Breast epithelium (tissue), 3 donors: Measurements from ENCODE around the gene MAP3K19.

Experiments used
- CTCF ChIP-seq, 3 donors: fragments of 450-650 bp; IDR thresholded peaks; one replicate each; pipeline ENCODE4 v1.5.1; 2016 to 2017; ENCODE audit warnings: antibody characterized with exemption in 3 of 3, mild to moderate bottlenecking in 3 of 3, moderate library complexity in 3 of 3
- POLR2A ChIP-seq: fragments of 450-650 bp; IDR thresholded peaks from one replicate; pipeline ENCODE4 v1.6.1; 2016; ENCODE audit warnings: antibody characterized with exemption, mild to moderate bottlenecking, moderate library complexity

DNA sequence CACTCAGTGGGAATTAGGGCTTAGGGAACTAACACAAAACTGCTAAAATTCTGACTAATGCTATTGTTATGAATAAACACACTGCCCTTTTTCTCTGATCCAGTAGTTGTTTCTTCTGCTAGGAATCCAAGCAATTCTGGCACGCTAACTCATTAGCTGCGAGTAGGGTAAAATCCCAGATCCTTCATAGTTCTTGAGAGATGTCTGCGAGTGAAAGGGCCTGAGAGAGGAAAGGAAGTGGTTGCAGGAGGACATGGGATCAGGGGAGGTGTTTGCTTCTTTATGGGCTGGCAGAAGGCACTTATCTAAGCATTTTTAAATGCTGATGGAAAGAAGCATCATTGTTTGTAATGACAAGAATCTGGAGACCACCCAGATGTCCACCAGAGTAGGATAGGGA, 9.4 kb downstream of the MAP3K19 start:
- TF ChIP-seq POLR2A = no peak
- TF ChIP-seq CTCF (IDR thresholded peaks at IDR 0.05) = no peak
